Ammon's horn (tissue), 1 donor: ENCODE measurements around the gene FBXO44.

Experiments used
- DNase-seq: peaks from one replicate; pipeline ENCODE4 v3.0.0-alpha.2; 2016; ENCODE audit warnings: low spot score

The FBXO44 gene

GRCh38 chr1:11659748-11660147 is 5.1 kb downstream of the FBXO44 start:
- no peak for DNase-seq

- DNase-seq, result no peak
These were observed 6.4 kb downstream of the FBXO44 start for GRCh38 chr1:11661103-11661502.

GRCh38 chr1:11664336-11665065 is 9.8 kb downstream of the FBXO44 start:
- DNase-seq, result no peak

GRCh38 chr1:11668516-11668915 is 13.8 kb downstream of the FBXO44 start:
- no peak for DNase-seq

- no peak for DNase-seq
These were observed 16.1 kb downstream of the FBXO44 start for GRCh38 chr1:11670747-11671146.

- no peak for DNase-seq
These were observed 16.5 kb downstream of the FBXO44 start for GRCh38 chr1:11671205-11671543.

GRCh38 chr1:11671544-11672286 is 17.0 kb downstream of the FBXO44 start:
- no peak for DNase-seq

- DNase-seq, result no peak
These were observed 18.6 kb downstream of the FBXO44 start for GRCh38 chr1:11673089-11673769.

- no peak for DNase-seq
These were observed 19.8 kb downstream of the FBXO44 start for GRCh38 chr1:11674488-11674887.

GRCh38 chr1:11675325-11675724 is 20.6 kb downstream of the FBXO44 start:
- no peak for DNase-seq

GRCh38 chr1:11676386-11677103 is 21.9 kb downstream of the FBXO44 start:
- no peak for DNase-seq

- no peak for DNase-seq
These were observed 23.8 kb downstream of the FBXO44 start for GRCh38 chr1:11678442-11678841.

- DNase-seq, result no peak
These were observed 25.8 kb downstream of the FBXO44 start for GRCh38 chr1:11680270-11681070.

GRCh38 chr1:11681071-11681771 is 26.5 kb downstream of the FBXO44 start, which contains the start of gene MAD2L2:
TSS of gene MAD2L2 (minus strand) at chr1:11681148. CDS start at chr1:11680601, 547 bp downstream.
- DNase-seq, result peak; percentile 90

GRCh38 chr1:11682287-11682771 is 27.7 kb downstream of the FBXO44 start:
- DNase-seq, result no peak

- no peak for DNase-seq
These were observed 28.1 kb downstream of the FBXO44 start for GRCh38 chr1:11682799-11683198.

- DNase-seq, result no peak
These were observed 29.4 kb downstream of the FBXO44 start for GRCh38 chr1:11684070-11684469.

GRCh38 chr1:11685210-11685752 is 30.6 kb downstream of the FBXO44 start:
- DNase-seq, result no peak

GRCh38 chr1:11688506-11688905 is 33.8 kb downstream of the FBXO44 start:
- DNase-seq, result no peak
